Gastrocnemius medialis (tissue), 4 donors: Measurements from ENCODE around the gene SPRYD3. TPM values are rescaled to one million over a fixed set of nuclear protein-coding genes. Genes with fewer than 3 reads are reported as not detected.

Source experiments
- ATAC-seq, 2 donors: fragments of 150-250 bp; one replicate each; pipeline ENCODE4 v1.9.1; 2016
- DNase-seq, 2 donors: peaks; one replicate each; pipeline ENCODE4 v3.0.0-alpha.2; 2019
- H3K27ac ChIP-seq, 4 donors: fragments of 200-600 bp; sonication (generic); 1 replicate in 1 of 4; 2 replicates in 3 of 4; pipeline ENCODE4 v1.5.1; 2016 to 2018; ENCODE audit warnings: mild to moderate bottlenecking in 2 of 4, moderate library complexity in 1 of 4
- H3K27me3 ChIP-seq, 3 donors: fragments of 200-600 bp; sonication (generic) in 2 of 3; 1 replicate in 1 of 3; 2 replicates in 2 of 3; pipeline versions ENCODE4 v1.5.1 to v1.6.0; 2016 to 2019; ENCODE audit warnings: mild to moderate bottlenecking in 1 of 3, moderate library complexity in 1 of 3
- H3K36me3 ChIP-seq, 2 donors: fragments of 200-600 bp; sonication (generic) in 1 of 2; one replicate each; pipeline ENCODE4 v1.5.1; 2017 to 2018
- H3K4me1 ChIP-seq, 2 donors: fragments of 200-600 bp; sonication (generic) in 1 of 2; one replicate each; pipeline ENCODE4 v1.5.1; 2016 to 2017; ENCODE audit warnings: mild to moderate bottlenecking in 2 of 2
- H3K4me3 ChIP-seq, 4 donors: fragments of 200-600 bp; sonication (generic) in 3 of 4; 1 replicate in 1 of 4; 2 replicates in 3 of 4; pipeline ENCODE4 v1.5.1; 2016 to 2019; ENCODE audit warnings: mild to moderate bottlenecking in 2 of 4
- H3K9me3 ChIP-seq, 3 donors: fragments of 200-600 bp; sonication (generic) in 2 of 3; 1 replicate in 1 of 3; 2 replicates in 2 of 3; pipeline ENCODE4 v1.5.1; 2016 to 2019
- CTCF ChIP-seq, 5 experiments: fragments of 450-650 bp in 3 of 5; fragments of 200-600 bp in 2 of 5; sonication (generic) in 2 of 5; IDR thresholded peaks in 4 of 5; conservative IDR thresholded peaks in 1 of 5; 1 replicate in 4 of 5; 2 replicates in 1 of 5; pipeline ENCODE4 v1.5.1; 2016 to 2019; ENCODE audit warnings: antibody characterized with exemption in 5 of 5, mild to moderate bottlenecking in 3 of 5, moderate library complexity in 3 of 5
- POLR2A ChIP-seq, 2 donors: fragments of 450-650 bp; IDR thresholded peaks; one replicate each; pipeline ENCODE4 v1.6.1; 2017; ENCODE audit warnings: antibody characterized with exemption in 2 of 2, mild to moderate bottlenecking in 2 of 2, moderate library complexity in 2 of 2
- in situ Hi-C, 4 donors: fragments of 200-750 bp; cut with MboI; loops; one replicate each; pipeline versions ENCODE4 v1.15.0 to v1.8.0; 2017; ENCODE audit warnings: low sequenced_read_pairs in 4 of 4
- intact Hi-C: fragments of 100-400 bp; cut with DNase I; formaldehyde crosslinking; loops from one replicate; pipeline ENCODE4 v1.15.1; 2023; ENCODE audit warnings: low total_unique reads
- total RNA-seq, 4 donors: library from RNA; depleted of rRNA; stranded (reverse); fragments of >200 nt; gene quantifications; one replicate each; pipeline versions ENCODE4 v1.1.0 to v1.2.3, GENCODE V29; 2016

Gene SPRYD3
- total RNA-seq, 4 donors from 2014 or later: 15.9 to 29.5 (median 25.5) TPM

GRCh38 chr12:53067074-53067992 is 11.9 kb downstream of the SPRYD3 start:
- peaks cover 30 to 32% of the 10 kb centered on the region in 2 donors for H3K4me1 ChIP-seq
- H3K4me3 ChIP-seq: no peak overlapping the region
- H3K9me3 ChIP-seq: no peaks in the 10 kb centered on the region
- intact Hi-C loops: loop anchor here (5.0 kb wide), 1 partner anchor 115 kb away; the partner anchor contains the start of genes CSAD and ZNF740
- H3K27me3 ChIP-seq: no peaks in the 10 kb centered on the region
- peak overlapping the region; percentile 22 to 74 (median 72) for H3K27ac ChIP-seq
- ATAC-seq (no peak), DNase-seq (no peak)
- in situ Hi-C loops: loop anchor here in 2 of 4 donors (5.0 to 25.0 kb wide), 3 partner anchors 35 to 120 kb away; partner anchors contain the start of genes CSAD (in 2 of the 2), SOAT2 (in 2 of the 2) and ZNF740 (in 2 of the 2)
- TF ChIP-seq CTCF (IDR thresholded peaks at IDR 0.05 in 4 of 5, conservative IDR thresholded peaks at IDR 0.05 in 1 of 5) (no peak), POLR2A (IDR thresholded peaks at IDR 0.05) (no peak)
- peaks cover 0 to 32% of the 10 kb centered on the region in 2 donors for H3K36me3 ChIP-seq

- peak; percentile 67 to 74 for DNase-seq
These were observed 12.9 kb downstream of the SPRYD3 start for GRCh38 chr12:53065975-53066931.

GRCh38 chr12:53065470-53065869 is 13.7 kb downstream of the SPRYD3 start:
- Histone ChIP-seq H3K4me3 (no peak overlapping the region), H3K27ac (peak overlapping the region; percentile 71 to 74 (median 74)), H3K9me3 (no peaks in the 10 kb centered on the region), H3K36me3 (peaks cover 0 to 51% of the 10 kb centered on the region in 2 donors), H3K4me1 (peaks cover 34 to 45% of the 10 kb centered on the region in 2 donors), H3K27me3 (no peaks in the 10 kb centered on the region)
- intact Hi-C loops (loop anchor here (2.0 to 5.0 kb wide), 3 partner anchors 13 to 117 kb away; partner anchors contain the start of genes CSAD, SPRYD3 and ZNF740), in situ Hi-C loops (loop anchor here in 2 of 4 donors (5.0 to 25.0 kb wide), 3 partner anchors 37 to 122 kb away; partner anchors contain the start of genes CSAD (in 2 of the 2), SOAT2 (in 2 of the 2) and ZNF740 (in 2 of the 2))
- TF ChIP-seq POLR2A (IDR thresholded peaks at IDR 0.05): no peak
- no peak for TF ChIP-seq CTCF (IDR thresholded peaks at IDR 0.05 in 4 of 5, conservative IDR thresholded peaks at IDR 0.05 in 1 of 5)
- ATAC-seq (no peak), DNase-seq (peak in 1 of 2 donors; percentile 31)

More at GRCh38 chr12:53065975-53066931, 12.9 kb downstream of the SPRYD3 start:
- H3K36me3 ChIP-seq: peaks cover 0 to 43% of the 10 kb centered on the region in 2 donors
- in situ Hi-C loops: loop anchor here in 2 of 4 donors (5.0 to 25.0 kb wide), 3 partner anchors 36 to 121 kb away; partner anchors contain the start of genes CSAD (in 2 of the 2), SOAT2 (in 2 of the 2) and ZNF740 (in 2 of the 2)
- peaks cover 34 to 37% of the 10 kb centered on the region in 2 donors for H3K4me1 ChIP-seq
- peak; percentile 65 to 69 for ATAC-seq
- intact Hi-C loops: loop anchor here (1.0 to 5.0 kb wide), 5 partner anchors 13 to 131 kb away; partner anchors contain the start of genes CSAD, SPRYD3 and ZNF740
- no peaks in the 10 kb centered on the region for H3K9me3 ChIP-seq
- TF ChIP-seq CTCF (IDR thresholded peaks at IDR 0.05 in 4 of 5, conservative IDR thresholded peaks at IDR 0.05 in 1 of 5): peak; percentile 89 to 95 (median 94)
- no peak for TF ChIP-seq POLR2A (IDR thresholded peaks at IDR 0.05)
- no peaks in the 10 kb centered on the region for H3K27me3 ChIP-seq
- H3K27ac ChIP-seq: peak overlapping the region; percentile 71 to 74 (median 74)
- no peak overlapping the region for H3K4me3 ChIP-seq
